Measurements from ENCODE around the gene CCDC63. TPM values are rescaled to one million over a fixed set of nuclear protein-coding genes. Genes with fewer than 3 reads are reported as not detected.

Gene CCDC63
- total and polyA plus RNA-seq, 2 donors (not counting 1 experiment from before 2014, with no cell fraction given), result not detected

DNA sequence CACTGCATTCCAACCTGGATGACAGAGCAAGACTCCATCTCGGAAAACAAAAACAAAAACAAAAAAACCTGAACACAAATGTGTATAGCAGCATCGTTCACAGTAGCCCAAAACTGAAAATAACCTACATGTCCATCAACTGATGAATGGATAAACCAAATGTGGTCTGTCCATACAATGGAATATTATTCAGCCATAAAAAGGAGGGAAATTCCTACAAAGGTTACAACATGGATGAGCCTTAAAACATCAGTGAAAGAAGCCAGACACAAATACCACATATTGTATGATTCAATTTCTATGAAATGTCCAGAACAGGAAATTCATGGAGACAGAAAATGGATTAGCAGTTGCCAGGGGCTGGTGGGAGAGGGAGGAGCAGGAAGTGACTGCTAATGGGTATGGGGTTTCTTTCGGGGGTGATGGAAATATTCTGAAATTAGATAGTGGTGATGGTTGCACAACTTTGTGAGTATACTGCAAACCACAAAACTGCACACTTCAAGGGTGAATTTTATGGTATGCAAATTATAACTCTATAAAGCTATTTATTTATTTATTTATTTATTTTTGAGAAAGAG lies 69.6 kb downstream of the CCDC63 start:
- Histone ChIP-seq H4K20me1 (ENCODE audit: control insufficient read depth, extremely low read depth, insufficient read depth, low read length) (no peaks in the 10 kb centered on the region), H2AFZ (ENCODE audit: low read length) (no peak overlapping the region), H3K9ac (ENCODE audit: insufficient read depth, low read length) (no peak overlapping the region), H3K4me1 (ENCODE audit: control insufficient read depth, extremely low read depth, insufficient read depth, low read length) (no peaks in the 10 kb centered on the region), H3K9me3 (ENCODE audit: control insufficient read depth, insufficient read depth, low read depth, low read length) (no peaks in the 10 kb centered on the region), H3K79me2 (ENCODE audit: control insufficient read depth, insufficient read depth, low read length) (no peaks in the 10 kb centered on the region), H3K4me3 (replicated peaks in 1 of 4; ENCODE audit: control extremely low read depth in 1 of 4, insufficient read depth in 1 of 4, low read depth in 3 of 4, low read length in 4 of 4) (no peak overlapping the region), H3K27ac (ENCODE audit: insufficient read depth, low read length) (no peak overlapping the region), H3K36me3 (ENCODE audit: control insufficient read depth, insufficient read depth, low read length) (no peaks in the 10 kb centered on the region), H3K27me3 (ENCODE audit: control insufficient read depth, insufficient read depth, low read length) (no peaks in the 10 kb centered on the region), H3K4me2 (ENCODE audit: extremely low read depth, insufficient read depth, low read length) (no peak overlapping the region)
- TF ChIP-seq, protein P1, sequence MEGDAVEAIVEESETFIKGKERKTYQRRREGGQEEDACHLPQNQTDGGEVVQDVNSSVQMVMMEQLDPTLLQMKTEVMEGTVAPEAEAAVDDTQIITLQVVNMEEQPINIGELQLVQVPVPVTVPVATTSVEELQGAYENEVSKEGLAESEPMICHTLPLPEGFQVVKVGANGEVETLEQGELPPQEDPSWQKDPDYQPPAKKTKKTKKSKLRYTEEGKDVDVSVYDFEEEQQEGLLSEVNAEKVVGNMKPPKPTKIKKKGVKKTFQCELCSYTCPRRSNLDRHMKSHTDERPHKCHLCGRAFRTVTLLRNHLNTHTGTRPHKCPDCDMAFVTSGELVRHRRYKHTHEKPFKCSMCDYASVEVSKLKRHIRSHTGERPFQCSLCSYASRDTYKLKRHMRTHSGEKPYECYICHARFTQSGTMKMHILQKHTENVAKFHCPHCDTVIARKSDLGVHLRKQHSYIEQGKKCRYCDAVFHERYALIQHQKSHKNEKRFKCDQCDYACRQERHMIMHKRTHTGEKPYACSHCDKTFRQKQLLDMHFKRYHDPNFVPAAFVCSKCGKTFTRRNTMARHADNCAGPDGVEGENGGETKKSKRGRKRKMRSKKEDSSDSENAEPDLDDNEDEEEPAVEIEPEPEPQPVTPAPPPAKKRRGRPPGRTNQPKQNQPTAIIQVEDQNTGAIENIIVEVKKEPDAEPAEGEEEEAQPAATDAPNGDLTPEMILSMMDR (conservative IDR thresholded peaks at IDR 0.05 in 1 of 2, IDR thresholded peaks at IDR 0.05 in 1 of 2; ENCODE audit: low read depth in 1 of 2, low read length in 2 of 2), result no peak
- TF ChIP-seq EZH2 (IDR thresholded peaks at IDR 0.05; ENCODE audit: low read length, missing control alignments), result no peak
- DNase-seq (ENCODE audit: low read depth in 2 of 2), result peak in 1 of 2 donors; percentile 51

DNA sequence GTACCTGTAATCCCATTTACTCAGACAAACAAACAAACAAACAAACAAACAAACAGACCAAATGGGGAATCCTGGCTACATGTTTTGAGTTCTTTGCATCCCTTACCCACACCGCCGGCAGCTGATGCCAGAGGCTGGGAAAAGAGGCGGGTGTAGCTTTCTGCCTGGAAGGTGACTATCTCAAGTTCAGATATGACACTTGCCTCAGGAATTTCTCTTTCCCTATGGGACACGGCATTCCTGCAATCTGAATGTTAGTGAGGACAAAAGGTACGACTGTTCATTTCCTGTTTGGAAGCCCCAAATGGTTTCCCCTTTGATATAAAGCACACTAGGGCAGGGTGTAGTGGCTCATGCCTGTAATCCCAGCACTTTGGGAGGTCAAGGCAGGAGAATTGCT lies 70.7 kb downstream of the CCDC63 start:
- H3K27ac ChIP-seq (ENCODE audit: insufficient read depth, low read length), result no peak overlapping the region
- H3K27me3 ChIP-seq (ENCODE audit: control insufficient read depth, insufficient read depth, low read length), result no peaks in the 10 kb centered on the region
- DNase-seq (ENCODE audit: low read depth in 2 of 2), result peak in 1 of 2 donors; percentile 90
- H3K79me2 ChIP-seq (ENCODE audit: control insufficient read depth, insufficient read depth, low read length), result no peaks in the 10 kb centered on the region
- no peaks in the 10 kb centered on the region for H4K20me1 ChIP-seq (ENCODE audit: control insufficient read depth, extremely low read depth, insufficient read depth, low read length)
- H3K4me3 ChIP-seq (replicated peaks in 1 of 4; ENCODE audit: control extremely low read depth in 1 of 4, insufficient read depth in 1 of 4, low read depth in 3 of 4, low read length in 4 of 4), result no peak overlapping the region
- TF ChIP-seq EZH2 (IDR thresholded peaks at IDR 0.05; ENCODE audit: low read length, missing control alignments), result no peak
- TF ChIP-seq, protein P1 (conservative IDR thresholded peaks at IDR 0.05 in 1 of 2, IDR thresholded peaks at IDR 0.05 in 1 of 2; ENCODE audit: low read depth in 1 of 2, low read length in 2 of 2), result no peak
- no peak overlapping the region for H3K4me2 ChIP-seq (ENCODE audit: extremely low read depth, insufficient read depth, low read length)
- no peak overlapping the region for H3K9ac ChIP-seq (ENCODE audit: insufficient read depth, low read length)
- no peaks in the 10 kb centered on the region for H3K4me1 ChIP-seq (ENCODE audit: control insufficient read depth, extremely low read depth, insufficient read depth, low read length)
- no peaks in the 10 kb centered on the region for H3K36me3 ChIP-seq (ENCODE audit: control insufficient read depth, insufficient read depth, low read length)
- H3K9me3 ChIP-seq (ENCODE audit: control insufficient read depth, insufficient read depth, low read depth, low read length), result no peaks in the 10 kb centered on the region
- H2AFZ ChIP-seq (ENCODE audit: low read length), result no peak overlapping the region

DNA sequence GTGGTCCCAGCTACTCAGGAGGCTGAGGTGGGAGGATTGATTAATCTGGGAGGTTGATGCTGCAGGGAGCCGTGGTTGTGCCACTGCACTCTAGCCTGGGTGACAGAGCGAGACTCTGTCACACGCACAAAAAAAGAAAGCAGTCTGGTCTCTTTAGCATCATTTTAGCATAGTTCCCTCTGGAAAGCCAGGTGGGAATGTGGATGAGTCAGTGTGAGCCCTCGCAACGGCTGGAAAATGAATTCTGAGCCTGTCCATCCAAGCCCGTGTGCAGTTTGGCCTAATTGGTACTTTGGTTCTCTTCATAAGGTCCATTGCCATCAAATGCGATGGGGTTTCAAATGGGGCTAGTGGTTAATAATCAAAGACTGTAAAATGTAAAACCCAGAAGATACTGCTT lies 71.2 kb downstream of the CCDC63 start:
- Histone ChIP-seq H3K36me3 (ENCODE audit: control insufficient read depth, insufficient read depth, low read length) (no peaks in the 10 kb centered on the region), H4K20me1 (ENCODE audit: control insufficient read depth, extremely low read depth, insufficient read depth, low read length) (no peaks in the 10 kb centered on the region), H3K9ac (ENCODE audit: insufficient read depth, low read length) (no peak overlapping the region), H3K79me2 (ENCODE audit: control insufficient read depth, insufficient read depth, low read length) (no peaks in the 10 kb centered on the region), H3K27ac (ENCODE audit: insufficient read depth, low read length) (no peak overlapping the region), H3K4me1 (ENCODE audit: control insufficient read depth, extremely low read depth, insufficient read depth, low read length) (no peaks in the 10 kb centered on the region), H3K4me2 (ENCODE audit: extremely low read depth, insufficient read depth, low read length) (no peak overlapping the region), H3K4me3 (replicated peaks in 1 of 4; ENCODE audit: control extremely low read depth in 1 of 4, insufficient read depth in 1 of 4, low read depth in 3 of 4, low read length in 4 of 4) (no peak overlapping the region), H2AFZ (ENCODE audit: low read length) (no peak overlapping the region), H3K27me3 (ENCODE audit: control insufficient read depth, insufficient read depth, low read length) (no peaks in the 10 kb centered on the region), H3K9me3 (ENCODE audit: control insufficient read depth, insufficient read depth, low read depth, low read length) (no peaks in the 10 kb centered on the region)
- peak in 1 of 2 donors; percentile 45 for DNase-seq (ENCODE audit: low read depth in 2 of 2)
- TF ChIP-seq EZH2 (IDR thresholded peaks at IDR 0.05; ENCODE audit: low read length, missing control alignments), result no peak
- TF ChIP-seq, protein P1 (conservative IDR thresholded peaks at IDR 0.05 in 1 of 2, IDR thresholded peaks at IDR 0.05 in 1 of 2; ENCODE audit: low read depth in 1 of 2, low read length in 2 of 2), result no peak

All from fibroblast of lung (primary cell).